ENCODE measurements around the gene INO80B.

The INO80B gene

GRCh38 chr2:74495440-74495839 is 40.6 kb downstream of the INO80B start:
- H3K27me3 ChIP-seq, result peaks cover 0 to 38% of the 10 kb centered on the region in 2 donors
- no peak for TF ChIP-seq CTCF (IDR thresholded peaks at IDR 0.05)
- peaks cover 27 to 42% (median 34%) of the 10 kb centered on the region in 3 donors for H3K36me3 ChIP-seq
- H3K9me3 ChIP-seq, result no peaks in the 10 kb centered on the region
- intact Hi-C loops (cut with DNase I; ENCODE audit: low total_unique reads), result no loop called here
- no peak for DNase-seq
- H3K4me3 ChIP-seq, result no peak overlapping the region
- H3K4me1 ChIP-seq, result peaks cover 0 to 26% (median 25%) of the 10 kb centered on the region in 4 donors
- H3K27ac ChIP-seq, result no peak overlapping the region

GRCh38 chr2:74496997-74497776 is 42.3 kb downstream of the INO80B start:
- Histone ChIP-seq H3K4me3 (no peak overlapping the region), H3K4me1 (peaks cover 0 to 26% (median 25%) of the 10 kb centered on the region in 4 donors), H3K9me3 (no peaks in the 10 kb centered on the region), H3K27ac (no peak overlapping the region), H3K27me3 (peaks cover 0 to 55% of the 10 kb centered on the region in 2 donors), H3K36me3 (peaks cover 10 to 24% (median 17%) of the 10 kb centered on the region in 3 donors)
- no peak for DNase-seq
- intact Hi-C loops (cut with DNase I; ENCODE audit: low total_unique reads), result no loop called here
- no peak for TF ChIP-seq CTCF (IDR thresholded peaks at IDR 0.05)

GRCh38 chr2:74497777-74498499 is 43.1 kb downstream of the INO80B start:
- Histone ChIP-seq H3K4me1 (peaks cover 0 to 32% (median 29%) of the 10 kb centered on the region in 4 donors), H3K4me3 (peak overlapping the region; percentile 14 to 37), H3K9me3 (no peaks in the 10 kb centered on the region), H3K27me3 (peaks cover 0 to 63% of the 10 kb centered on the region in 2 donors), H3K27ac (no peak overlapping the region), H3K36me3 (peaks cover 2 to 17% (median 9%) of the 10 kb centered on the region in 3 donors)
- no peak for DNase-seq
- intact Hi-C loops (cut with DNase I; ENCODE audit: low total_unique reads), result no loop called here
- TF ChIP-seq CTCF (IDR thresholded peaks at IDR 0.05), result no peak

GRCh38 chr2:74498500-74499266 is 43.8 kb downstream of the INO80B start:
- H3K4me3 ChIP-seq, result peak overlapping the region in 1 of 2 donors; percentile 37
- peaks cover 0 to 9% (median 2%) of the 10 kb centered on the region in 3 donors for H3K36me3 ChIP-seq
- DNase-seq, result no peak
- intact Hi-C loops (cut with DNase I; ENCODE audit: low total_unique reads), result no loop called here
- H3K4me1 ChIP-seq, result peaks cover 0 to 39% (median 33%) of the 10 kb centered on the region in 4 donors
- no peak for TF ChIP-seq CTCF (IDR thresholded peaks at IDR 0.05)
- H3K27me3 ChIP-seq, result peaks cover 0 to 68% of the 10 kb centered on the region in 2 donors
- H3K9me3 ChIP-seq, result no peaks in the 10 kb centered on the region
- H3K27ac ChIP-seq, result no peak overlapping the region

GRCh38 chr2:74499267-74499939 is 44.5 kb downstream of the INO80B start, which contains the start of gene LBX2:
LBX2 (minus strand) TSS chr2:74499603; CDS start chr2:74499537, 66 bp downstream.
- Histone ChIP-seq H3K4me3 (peak within 1 kb of the TSS in 1 of 2 donors; percentile 37), H3K4me1 (peaks cover 0 to 43% (median 34%) of the 10 kb centered on the region in 4 donors), H3K36me3 (peaks cover 0 to 4% (median 0%) of the 10 kb centered on the region in 3 donors), H3K27me3 (peaks cover 0 to 68% of the 10 kb centered on the region in 2 donors), H3K27ac (no peak within 1 kb of the TSS), H3K9me3 (no peaks in the 10 kb centered on the region)
- intact Hi-C loops (cut with DNase I; ENCODE audit: low total_unique reads), result no loop called here
- TF ChIP-seq CTCF (IDR thresholded peaks at IDR 0.05), result no peak
- no peak for DNase-seq

Measured in tibial artery (tissue), 4 donors.